HG03280 (cell line): ENCODE data around the gene SCYGR5.
"Not testable (repeated sequence)": the region's sequence is repeated elsewhere in the genome, so short reads cannot be mapped to it uniquely, and the experiment has no call there.

ENCODE experiments used
- ATAC-seq: cut with Tn5 transposase; IDR thresholded peaks from one replicate; pipeline ENCODE4 v1.9.1; 2021; ENCODE audit warnings: mild to moderate bottlenecking, moderate library complexity; ENCODE audit not compliant: unreplicated experiment

SCYGR5 gene

DNA sequence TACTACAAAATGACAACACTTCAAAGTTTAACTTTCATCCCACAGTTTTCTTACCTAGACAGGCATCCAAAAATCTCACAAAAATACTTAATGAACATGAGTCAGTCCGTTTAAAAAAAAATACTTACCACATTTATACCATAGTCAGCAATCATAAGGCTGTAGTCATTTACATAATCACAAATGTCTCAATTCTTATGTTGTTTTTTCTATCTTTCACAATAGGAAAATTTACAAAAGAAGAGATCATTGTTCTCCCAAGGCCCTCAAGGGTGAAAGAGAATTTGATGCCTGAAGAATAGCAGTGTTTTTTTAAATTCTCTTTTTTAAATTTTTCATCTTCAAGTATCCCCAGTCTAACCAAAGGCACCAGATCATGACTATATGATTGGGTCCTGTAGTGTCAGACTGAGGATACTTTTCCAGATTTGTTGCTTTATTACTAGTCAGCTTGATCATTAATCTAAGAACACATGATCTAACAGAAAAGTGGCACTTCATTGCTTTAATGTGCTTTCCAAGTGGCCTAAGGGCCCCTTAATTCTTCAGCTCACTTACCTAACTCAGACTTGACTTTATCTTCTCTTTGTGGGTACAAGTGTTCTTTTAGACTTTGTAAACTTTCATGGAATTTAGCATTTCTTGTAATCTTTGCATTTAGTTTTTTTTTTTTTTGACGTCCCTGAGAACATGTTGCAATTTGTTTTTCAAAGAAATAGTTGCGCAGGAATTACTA lies 4.7 kb downstream of the SCYGR5 start:
- no peak for ATAC-seq

DNA sequence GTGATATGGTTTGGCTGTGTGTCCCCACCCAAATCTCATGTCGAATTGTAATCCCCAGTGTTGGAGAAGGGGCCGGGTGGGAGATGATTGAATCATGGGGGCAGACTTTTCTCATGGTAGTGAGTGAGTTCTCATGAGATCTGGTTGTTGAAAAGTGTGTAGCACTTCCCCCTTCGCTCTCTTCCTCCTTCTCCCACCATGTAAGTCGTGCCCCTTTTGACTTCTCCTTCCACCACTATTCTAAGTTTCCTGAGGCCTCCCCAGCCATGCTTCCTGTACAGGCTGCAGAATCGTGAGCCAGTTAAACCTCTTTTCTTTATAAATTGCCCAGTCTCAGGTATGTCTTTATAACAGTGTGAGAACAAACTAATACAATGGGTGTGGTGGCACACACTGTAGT lies 7.0 kb downstream of the SCYGR5 start:
- ATAC-seq, result not testable (repeated sequence)

DNA sequence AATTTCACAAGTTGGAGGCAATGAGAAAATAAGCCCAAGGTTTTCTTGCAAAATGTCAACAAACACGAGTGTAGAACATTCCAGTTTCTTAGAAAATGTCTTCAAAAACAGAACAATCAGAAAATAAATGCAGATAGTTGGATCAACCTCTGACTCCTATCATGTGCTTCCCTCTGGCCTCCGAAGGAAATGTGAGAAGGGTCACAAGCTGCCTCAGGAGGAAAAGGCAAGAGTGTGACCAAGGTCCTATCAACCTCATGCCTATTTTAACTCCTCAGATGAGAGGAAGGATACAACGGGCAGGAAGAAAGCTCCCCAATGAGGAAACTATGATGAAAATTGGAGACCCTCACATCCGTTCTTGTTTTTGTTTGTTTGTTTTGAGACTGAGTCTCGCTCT lies 7.9 kb downstream of the SCYGR5 start:
- no peak for ATAC-seq

DNA sequence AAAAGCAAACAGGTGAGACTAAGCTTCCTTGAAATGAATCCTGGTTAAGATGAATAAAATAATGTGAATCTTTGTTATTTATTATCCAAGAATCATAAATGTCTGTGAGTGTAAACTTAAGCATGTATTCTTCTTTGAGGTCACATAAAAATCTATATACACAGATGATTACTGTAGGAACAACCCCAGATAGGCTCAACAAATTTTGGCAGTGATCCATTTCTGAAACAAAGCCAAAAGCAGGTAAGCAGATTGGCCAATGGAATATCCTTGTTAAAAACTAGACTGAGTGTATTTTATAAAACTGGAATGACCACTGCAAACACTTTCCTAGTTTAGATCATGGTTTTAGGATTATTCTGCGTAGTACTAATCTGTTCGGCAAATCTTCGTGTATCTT lies 11.3 kb downstream of the SCYGR5 start:
- ATAC-seq, result no peak

DNA sequence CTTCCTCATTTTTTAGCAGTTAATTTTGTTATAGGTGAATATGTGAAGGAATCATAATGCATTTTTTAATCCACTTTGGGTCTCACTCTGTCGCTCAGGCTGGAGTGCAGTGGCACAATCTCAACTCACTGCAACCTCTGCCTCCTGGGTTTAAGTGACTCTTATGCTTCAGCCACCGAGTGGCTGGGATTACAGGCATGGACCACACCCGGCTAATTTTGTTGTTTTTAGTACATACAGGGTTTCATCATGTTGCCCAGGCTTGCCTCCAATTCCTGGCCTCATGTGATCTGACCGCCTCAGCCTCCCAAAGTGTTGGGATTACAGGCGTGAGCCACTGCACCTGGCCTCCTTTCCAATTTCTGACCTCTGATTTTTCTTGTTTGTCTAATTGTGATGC lies 17.7 kb downstream of the SCYGR5 start:
- ATAC-seq, result no peak

DNA sequence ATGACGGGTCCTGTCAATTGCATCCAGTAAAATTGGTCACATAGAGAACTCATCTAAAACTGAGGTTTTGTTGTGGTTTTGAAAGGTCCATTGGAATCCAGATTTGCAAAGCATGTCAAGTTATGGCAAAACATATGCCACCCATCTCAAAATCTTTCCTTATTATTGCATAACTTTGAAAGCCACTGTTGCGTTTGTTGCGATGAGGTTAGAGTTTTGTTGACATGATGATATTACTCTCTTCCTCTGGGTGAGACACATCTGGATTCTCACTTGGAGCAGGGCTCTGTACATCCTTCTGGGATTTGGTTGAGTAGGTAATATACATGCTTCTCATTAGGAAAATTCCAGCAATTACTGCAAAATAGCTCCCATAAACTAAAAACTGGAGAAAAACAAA lies 20.6 kb downstream of the SCYGR5 start:
- ATAC-seq, result no peak

DNA sequence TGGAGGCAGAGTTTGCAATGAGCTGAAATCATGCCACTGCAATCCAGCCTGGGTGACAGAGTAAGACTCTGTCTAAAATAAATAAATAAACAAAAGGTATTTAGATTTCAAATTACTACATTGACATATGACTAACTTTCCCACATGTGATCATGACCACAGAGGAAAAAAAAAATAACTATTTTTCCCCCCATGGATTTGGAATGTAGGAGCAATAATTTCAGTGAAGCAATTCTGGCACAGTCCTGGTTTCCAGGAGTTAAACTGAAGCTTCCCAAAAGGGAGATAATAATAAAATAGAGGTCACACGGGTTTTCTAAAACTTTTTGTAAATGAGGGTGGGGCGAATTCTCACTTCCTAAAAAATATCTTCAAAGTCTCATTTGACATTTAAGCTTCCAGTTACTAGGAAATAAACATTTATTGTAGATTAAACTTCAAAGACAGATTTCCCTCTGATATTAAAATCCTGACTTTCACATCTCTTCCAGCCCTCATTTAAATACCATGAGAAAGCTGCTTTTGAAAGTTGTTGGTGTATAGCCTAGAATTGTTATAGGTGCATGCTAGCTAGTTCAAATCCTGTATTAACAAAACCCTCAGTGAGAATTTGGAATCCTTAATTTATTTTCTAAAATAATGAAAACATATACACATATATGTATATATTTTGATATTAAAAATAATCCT lies 30.5 kb downstream of the SCYGR5 start:
- ATAC-seq, result no peak

DNA sequence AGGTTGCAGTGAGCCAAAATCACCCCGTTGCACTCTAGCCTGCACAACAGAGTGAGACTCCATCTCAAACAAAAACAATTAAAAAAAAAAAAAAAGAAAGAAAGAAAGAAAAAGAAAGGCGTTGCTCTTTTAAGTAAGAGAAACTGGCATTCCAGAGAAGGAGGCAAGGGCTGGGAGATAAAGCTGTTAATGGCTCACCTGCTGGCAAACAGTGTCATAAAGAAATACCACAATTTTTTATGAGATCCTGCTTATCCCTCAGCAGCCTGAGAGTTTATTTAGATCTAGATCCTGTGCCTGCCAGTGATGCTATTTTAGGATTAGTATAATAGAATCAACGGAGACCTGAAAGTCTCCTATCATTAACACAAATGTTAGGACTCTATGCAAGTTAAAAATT lies 35.0 kb downstream of the SCYGR5 start:
- ATAC-seq, result no peak

DNA sequence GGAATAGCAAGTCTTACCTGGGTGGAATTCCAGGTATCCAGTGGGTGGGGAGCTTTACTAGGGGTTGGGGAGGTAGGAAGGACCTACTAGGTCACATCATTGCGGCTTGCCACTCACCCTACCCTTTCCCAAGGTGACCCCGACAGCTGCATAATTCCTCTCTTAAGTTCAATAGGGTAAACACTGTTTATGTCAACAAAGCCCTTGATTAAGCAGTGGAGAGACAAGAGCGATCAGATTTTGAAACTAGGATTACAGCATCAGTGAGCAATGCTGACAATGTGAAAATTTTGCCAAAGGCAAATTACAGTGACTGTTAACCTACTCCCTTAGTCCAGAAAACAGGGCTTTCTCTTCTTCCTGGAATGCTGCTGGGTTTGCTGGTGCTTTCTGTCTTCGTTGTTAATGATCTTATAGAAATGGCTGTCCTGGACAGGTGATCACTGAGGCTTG lies 36.7 kb downstream of the SCYGR5 start:
- no peak for ATAC-seq

DNA sequence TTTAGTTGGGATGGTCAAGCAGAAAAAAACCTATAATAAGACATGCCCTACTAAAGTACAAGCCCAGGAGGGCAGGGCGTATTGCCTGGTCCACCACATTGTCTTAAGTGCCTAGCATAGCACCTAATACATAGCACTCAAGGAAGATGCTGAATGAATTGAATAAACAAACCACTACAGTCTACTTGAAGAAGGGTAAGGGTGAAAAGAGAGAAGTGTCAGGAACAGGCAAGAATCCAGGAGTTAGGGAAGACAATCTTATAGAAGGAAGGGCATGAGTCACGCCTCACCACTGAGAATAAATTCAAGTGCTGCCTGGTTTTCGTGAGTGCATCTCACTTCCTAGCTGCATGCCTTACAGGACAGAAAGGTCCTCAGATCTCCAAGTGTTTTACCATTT lies 37.4 kb downstream of the SCYGR5 start:
- no peak for ATAC-seq

DNA sequence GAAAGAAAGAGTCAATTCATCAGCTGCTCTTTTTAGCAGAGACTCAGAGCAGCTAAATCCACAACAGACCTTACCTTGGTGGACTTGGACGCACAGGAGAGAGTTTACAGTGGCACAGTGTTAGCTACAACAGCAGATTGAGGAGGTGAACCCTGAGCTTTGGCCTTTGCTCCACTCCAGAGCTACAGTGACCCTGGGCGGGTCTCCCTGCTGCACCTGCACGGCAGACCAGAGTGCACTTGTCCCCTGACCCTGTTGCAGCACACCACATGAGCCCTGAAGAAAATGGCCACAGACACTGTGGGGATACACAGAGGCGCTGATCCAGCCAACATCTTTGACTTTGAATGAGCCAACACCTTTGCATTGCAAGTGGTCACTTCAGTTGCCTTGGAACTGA lies 40.3 kb downstream of the SCYGR5 start:
- ATAC-seq, result no peak

DNA sequence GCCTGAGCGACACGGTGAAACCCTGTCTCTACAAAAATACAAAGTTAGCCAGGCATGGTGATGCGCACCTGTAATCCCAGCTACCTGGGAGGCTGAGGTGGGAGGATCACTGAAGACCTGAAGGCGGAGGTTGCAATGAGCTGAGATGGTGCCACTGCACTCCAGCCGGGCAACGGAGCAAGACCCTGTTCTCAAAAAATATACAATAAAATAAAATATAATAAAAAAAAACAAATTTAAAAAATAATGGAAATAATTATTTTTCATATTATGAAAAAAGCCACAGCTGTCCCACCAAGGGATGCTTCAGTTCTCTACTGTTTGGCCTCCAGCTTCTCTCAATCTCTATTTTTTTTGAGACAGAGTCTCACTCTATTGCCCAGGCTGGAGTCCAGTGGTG lies 40.8 kb downstream of the SCYGR5 start:
- no peak for ATAC-seq

DNA sequence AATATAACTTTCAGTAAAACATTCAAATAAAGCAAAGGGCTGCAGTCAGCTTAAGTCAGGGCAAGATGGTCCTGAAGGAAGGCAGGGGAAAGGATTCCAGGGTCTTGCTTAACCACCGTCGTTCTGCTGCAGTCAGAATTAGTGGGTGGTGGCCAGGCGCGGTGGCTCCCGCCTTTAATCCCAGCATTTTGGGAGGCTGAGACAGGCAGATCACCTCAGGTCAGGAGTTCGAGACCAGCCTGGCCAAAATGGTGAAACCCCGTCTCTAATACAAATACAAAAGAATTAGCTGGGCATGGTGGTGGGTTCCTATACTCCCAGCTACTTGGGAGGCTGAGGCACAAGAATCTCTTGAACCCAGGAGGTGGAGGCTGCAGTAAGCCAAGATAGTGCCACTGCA lies 44.4 kb downstream of the SCYGR5 start:
- no peak for ATAC-seq

DNA sequence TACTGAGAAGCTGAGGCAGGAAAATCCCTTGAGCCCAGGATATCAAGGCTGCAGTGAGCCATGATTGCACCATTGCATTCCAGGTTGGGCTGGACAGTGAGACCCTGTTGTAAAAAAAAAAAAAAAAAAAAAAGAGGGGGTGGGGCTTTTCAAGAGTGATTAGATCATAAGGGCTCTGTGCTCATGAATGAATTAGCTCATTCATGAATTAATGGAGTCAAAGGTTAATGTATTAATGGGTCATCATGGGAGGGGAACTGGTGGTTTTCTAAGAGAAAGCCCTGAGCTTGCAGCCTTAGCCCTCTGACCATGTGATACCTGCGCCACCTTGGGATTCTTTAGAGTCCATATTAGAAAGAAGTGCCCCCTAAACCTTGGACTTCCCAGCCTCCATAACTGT lies 46.7 kb downstream of the SCYGR5 start:
- ATAC-seq, result no peak

DNA sequence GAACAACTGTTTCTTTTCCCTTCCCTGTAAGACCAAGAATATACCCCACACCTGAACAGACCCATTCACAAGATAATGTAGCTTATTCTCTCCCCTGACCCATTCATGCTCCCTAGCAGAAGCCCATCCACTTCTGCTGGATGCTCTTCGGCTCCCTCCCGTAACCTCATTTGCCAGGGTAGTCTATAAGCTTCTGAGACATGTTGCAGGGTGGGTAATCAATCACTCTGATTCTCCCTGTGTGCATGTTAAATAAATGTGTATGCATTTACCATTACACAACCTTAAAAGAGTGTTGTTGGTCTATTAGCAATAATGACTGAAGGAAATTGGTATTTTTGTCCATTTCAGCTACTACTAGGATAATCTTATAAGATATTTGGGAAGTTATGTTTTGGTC lies 49.9 kb downstream of the SCYGR5 start:
- no peak for ATAC-seq
